HCT116 (cell line): ENCODE results near the gene GTF2A1. TPM values are rescaled to one million over a fixed set of nuclear protein-coding genes. Genes with fewer than 3 reads are reported as not detected.

Source experiments
- ATAC-seq: fragments of 200-7000 bp; cut with Tn5 transposase; 2 replicates; pipeline ENCODE4 v1.9.1; 2020; ENCODE audit warnings: mild to moderate bottlenecking, moderate library complexity
- BruUV-seq: library from RNA; stranded (reverse); fragments of 400-500 nt; replicated peaks from 2 replicates; lab custom pipeline; 2021; lab: Mats Ljungman, UMichigan
- CTCF ChIA-PET: fragments of 300-600 bp; sonication (Branson Sonifier 250); formaldehyde crosslinking; loops from one replicate; lab custom pipeline; 2021; ENCODE audit warnings: antibody characterized with exemption; lab: Charles Lee
- POLR2A ChIA-PET: fragments of 300-600, 350-600 bp; sonication (Branson Sonifier 250); formaldehyde crosslinking; loops from one replicate; lab custom pipeline; 2021; ENCODE audit warnings: antibody characterized with exemption; lab: Charles Lee
- RAD21 ChIA-PET, 2 experiments: fragments of 300-600 bp; sonication (Branson Sonifier 250); formaldehyde crosslinking; loops; one replicate each; lab custom pipeline; 2023; ENCODE audit warnings: low total read pairs in 2 of 2; ENCODE audit not compliant: uncharacterized antibody in 2 of 2, unreplicated experiment in 2 of 2, low non-redundant PET in 1 of 2; lab: Charles Lee
- DNase-seq: peaks from one replicate; pipeline ENCODE4 v3.0.0-alpha.2; 2010; ENCODE audit warnings: low read depth, low spot score
- H2AFZ ChIP-seq: fragments of 200-600 bp; shearing (Covaris generic), sonication (generic); 2 replicates; pipeline ENCODE4 v1.6.1; 2017; ENCODE audit warnings: low read depth, mixed run types, mixed read lengths, antibody characterized with exemption, low read length; ENCODE audit not compliant: poor library complexity, severe bottlenecking
- H3K27ac ChIP-seq: 2 replicates; pipeline ENCODE4 v1.5.1; 2012; ENCODE audit warnings: low read depth, low read length
- H3K27me3 ChIP-seq: fragments of 200-600 bp; sonication (generic); 2 replicates; pipeline ENCODE4 v1.6.1; 2016; ENCODE audit warnings: mixed run types, low read length, mixed read lengths; ENCODE audit not compliant: insufficient read depth
- H3K36me3 ChIP-seq, 2 experiments: fragments of 200-500 bp in 1 of 2; fragments of 200-600 bp in 1 of 2; sonication (Bioruptor generic) in 1 of 2; sonication (generic) in 1 of 2; 2 replicates each; pipeline versions ENCODE4 v1.5.1 to v1.6.1; 2014 to 2016; ENCODE audit warnings: low read length in 2 of 2, inconsistent platforms in 1 of 2, mixed read lengths in 1 of 2, mixed run types in 1 of 2; ENCODE audit not compliant: insufficient read depth in 2 of 2, control insufficient read depth in 1 of 2
- H3K4me1 ChIP-seq, 2 experiments: fragments of 200-600 bp in 1 of 2; sonication (generic) in 1 of 2; 2 replicates each; pipeline versions ENCODE4 v1.5.1 to v1.6.1; 2012 to 2017; ENCODE audit warnings: low read length in 2 of 2, inconsistent platforms in 1 of 2, mild to moderate bottlenecking in 1 of 2, mixed read lengths in 1 of 2, mixed run types in 1 of 2, moderate library complexity in 1 of 2; ENCODE audit not compliant: insufficient read depth in 2 of 2, control insufficient read depth in 1 of 2
- H3K4me2 ChIP-seq: fragments of 200-600 bp; sonication (generic); 2 replicates; pipeline ENCODE4 v1.6.1; 2017; ENCODE audit warnings: mixed run types, low read length, mixed read lengths
- H3K4me3 ChIP-seq, 2 experiments: fragments of 200-600 bp in 1 of 2; sonication (generic) in 1 of 2; replicated peaks in 1 of 2; 2 replicates each; pipeline ENCODE4 v1.5.1; 2011 to 2016; ENCODE audit warnings: low read length in 2 of 2, control low read depth in 1 of 2, low read depth in 1 of 2, mild to moderate bottlenecking in 1 of 2, mixed read lengths in 1 of 2, mixed run types in 1 of 2
- H3K79me2 ChIP-seq: fragments of 200-600 bp; sonication (generic); 2 replicates; pipeline ENCODE4 v1.6.1; 2017; ENCODE audit warnings: mild to moderate bottlenecking, mixed run types, low read length, moderate library complexity, mixed read lengths; ENCODE audit not compliant: insufficient read depth
- H3K9ac ChIP-seq: fragments of 200-600 bp; sonication (generic); 2 replicates; pipeline ENCODE4 v1.6.1; 2016; ENCODE audit warnings: low read length, mixed read lengths
- H3K9me2 ChIP-seq: fragments of 200-600 bp; sonication (generic), shearing (Covaris generic); 2 replicates; pipeline ENCODE4 v1.6.1; 2017; ENCODE audit warnings: mixed run types, mild to moderate bottlenecking, moderate library complexity; ENCODE audit not compliant: insufficient read depth
- H3K9me3 ChIP-seq, 2 experiments: fragments of 200-500 bp in 1 of 2; fragments of 200-600 bp in 1 of 2; sonication (Bioruptor generic) in 1 of 2; sonication (generic) in 1 of 2; 2 replicates each; pipeline ENCODE4 v1.6.1; 2014 to 2017; ENCODE audit warnings: low read length in 2 of 2, mixed read lengths in 2 of 2, inconsistent platforms in 1 of 2, low read depth in 1 of 2, mild to moderate bottlenecking in 1 of 2, mixed run types in 1 of 2, moderate library complexity in 1 of 2; ENCODE audit not compliant: control insufficient read depth in 1 of 2, insufficient read depth in 1 of 2
- H4K20me1 ChIP-seq: fragments of 200-600 bp; sonication (generic), shearing (Covaris generic); 2 replicates; pipeline ENCODE4 v1.6.1; 2017; ENCODE audit warnings: mixed run types, mild to moderate bottlenecking, moderate library complexity; ENCODE audit not compliant: insufficient read depth
- CBX3 ChIP-seq: IDR thresholded peaks from 2 replicates; pipeline ENCODE4 v1.6.1; 2012; ENCODE audit warnings: low read depth
- EGR1 ChIP-seq: IDR thresholded peaks from 2 replicates; pipeline ENCODE4 v1.6.1; 2012; ENCODE audit warnings: low read depth
- ELF1 ChIP-seq: IDR thresholded peaks from 2 replicates; pipeline ENCODE4 v1.6.1; 2012; ENCODE audit warnings: low read depth, borderline replicate concordance
- EZH2 ChIP-seq: fragments of 200-600 bp; sonication (generic); IDR thresholded peaks from 2 replicates; pipeline ENCODE4 v1.6.1; 2017; ENCODE audit warnings: antibody characterized with exemption, mixed run types
- EZH2phosphoT487 ChIP-seq: fragments of 200-600 bp; IDR thresholded peaks from 2 replicates; pipeline ENCODE4 v1.6.1; 2018; ENCODE audit warnings: antibody characterized with exemption, borderline replicate concordance
- JUND ChIP-seq: IDR thresholded peaks from 2 replicates; pipeline ENCODE4 v1.6.1; 2012
- MAX ChIP-seq: IDR thresholded peaks from 2 replicates; pipeline ENCODE4 v1.6.1; 2012
- POLR2A ChIP-seq: IDR thresholded peaks from 2 replicates; pipeline ENCODE4 v1.7.0; 2011; ENCODE audit warnings: borderline replicate concordance; ENCODE audit not compliant: insufficient read depth, insufficient read length; ENCODE audit errors: extremely low read depth
- POLR2AphosphoS5 ChIP-seq: IDR thresholded peaks from 2 replicates; pipeline ENCODE4 v1.6.1; 2011; ENCODE audit warnings: mild to moderate bottlenecking, low read depth, low read length, moderate library complexity
- REST ChIP-seq: IDR thresholded peaks from 2 replicates; pipeline ENCODE4 v1.6.1; 2012; ENCODE audit warnings: low read depth
- SIN3A ChIP-seq: IDR thresholded peaks from 2 replicates; pipeline ENCODE4 v1.6.1; 2012; ENCODE audit warnings: low read depth
- intact Hi-C: fragments of 100-400 bp; cut with micrococcal nuclease; formaldehyde crosslinking; loops from 2 replicates; pipeline ENCODE4 v1.10.0; 2022
- total RNA-seq: library from RNA; stranded (reverse); gene quantifications from one replicate; pipeline ENCODE4 v1.2.1, GENCODE V29; 2021; ENCODE audit not compliant: unreplicated experiment
- TF ChIP-seq, protein P1 (sequence below): IDR thresholded peaks from 2 replicates; pipeline ENCODE4 v1.6.1; 2011; ENCODE audit warnings: mild to moderate bottlenecking, low read length, moderate library complexity; ENCODE audit not compliant: insufficient replicate concordance; ENCODE audit errors: extremely low read depth

GTF2A1 gene
- total RNA-seq, 1 experiment from 2014 or later = 39.7 TPM

DNA sequence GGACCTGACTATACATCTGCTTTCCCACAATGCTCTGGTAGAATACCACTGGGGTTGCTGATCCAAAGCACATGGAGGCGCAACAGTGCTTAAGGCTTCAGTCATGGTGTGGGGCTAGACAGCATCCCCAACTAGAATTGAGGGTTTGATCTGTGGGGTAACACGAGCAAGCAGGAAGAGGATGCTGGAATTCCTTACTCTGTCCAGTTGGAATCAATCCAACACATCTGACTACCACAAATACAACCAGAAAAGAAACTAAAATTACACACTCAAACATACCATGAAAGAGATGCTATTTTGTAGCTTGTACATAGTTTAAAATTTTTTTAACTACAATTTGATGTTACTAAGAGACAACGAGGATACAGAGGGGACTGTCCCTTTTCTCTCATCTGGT, 40.4 kb upstream of the GTF2A1 start:
- H3K4me2 ChIP-seq = no peak overlapping the region
- POLR2A ChIA-PET = no interaction called here
- no TSS peak for BruUV-seq
- no peak overlapping the region for H3K27ac ChIP-seq
- H3K9ac ChIP-seq = no peak overlapping the region
- intact Hi-C loops = no loop called here
- RAD21 ChIA-PET = no interaction called here
- H3K4me1 ChIP-seq = no peaks in the 10 kb centered on the region
- TF ChIP-seq CBX3 (no peak), SIN3A (no peak), EGR1 (no peak), EZH2phosphoT487 (no peak), MAX (no peak), REST (no peak), ELF1 (no peak), POLR2AphosphoS5 (no peak), POLR2A (no peak), EZH2 (no peak), JUND (no peak)
- TF ChIP-seq, protein P1, sequence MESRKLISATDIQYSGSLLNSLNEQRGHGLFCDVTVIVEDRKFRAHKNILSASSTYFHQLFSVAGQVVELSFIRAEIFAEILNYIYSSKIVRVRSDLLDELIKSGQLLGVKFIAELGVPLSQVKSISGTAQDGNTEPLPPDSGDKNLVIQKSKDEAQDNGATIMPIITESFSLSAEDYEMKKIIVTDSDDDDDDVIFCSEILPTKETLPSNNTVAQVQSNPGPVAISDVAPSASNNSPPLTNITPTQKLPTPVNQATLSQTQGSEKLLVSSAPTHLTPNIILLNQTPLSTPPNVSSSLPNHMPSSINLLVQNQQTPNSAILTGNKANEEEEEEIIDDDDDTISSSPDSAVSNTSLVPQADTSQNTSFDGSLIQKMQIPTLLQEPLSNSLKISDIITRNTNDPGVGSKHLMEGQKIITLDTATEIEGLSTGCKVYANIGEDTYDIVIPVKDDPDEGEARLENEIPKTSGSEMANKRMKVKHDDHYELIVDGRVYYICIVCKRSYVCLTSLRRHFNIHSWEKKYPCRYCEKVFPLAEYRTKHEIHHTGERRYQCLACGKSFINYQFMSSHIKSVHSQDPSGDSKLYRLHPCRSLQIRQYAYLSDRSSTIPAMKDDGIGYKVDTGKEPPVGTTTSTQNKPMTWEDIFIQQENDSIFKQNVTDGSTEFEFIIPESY = no peak
- H3K9me3 ChIP-seq = no peaks in the 10 kb centered on the region
- DNase-seq = no peak
- CTCF ChIA-PET = no interaction called here
- H3K36me3 ChIP-seq = no peaks in the 10 kb centered on the region
- H3K4me3 ChIP-seq = no peak overlapping the region
- ATAC-seq = no peak
- no peaks in the 10 kb centered on the region for H4K20me1 ChIP-seq
- no peaks in the 10 kb centered on the region for H3K9me2 ChIP-seq
- H3K79me2 ChIP-seq = no peaks in the 10 kb centered on the region
- no peaks in the 10 kb centered on the region for H3K27me3 ChIP-seq
- no peak overlapping the region for H2AFZ ChIP-seq
